Activated naive CD4-positive, alpha-beta T cell treated with anti-CD3 and anti-CD28 coated beads, Interleukin-2, amount 10 ng/mL, durations not matched to agents 7 days and 5 days (primary cell): Measurements from ENCODE around the gene MED25.
A peak's percentile ranks its signal among the peaks of the same experiment; 100 is the strongest.

Experiments used
- CTCF ChIA-PET: fragments of 350-600 bp; sonication (Branson Sonifier 250); formaldehyde crosslinking; loops from one replicate; lab custom pipeline; 2021; ENCODE audit warnings: antibody characterized with exemption; lab: Charles Lee
- DNase-seq: peaks from one replicate; pipeline ENCODE4 v3.0.0-alpha.2; 2020
- H3K27ac Mint-ChIP-seq: one replicate; pipeline ENCODE4 v1.8.0; 2021; ENCODE audit warnings: mild to moderate bottlenecking, moderate library complexity, mixed read lengths
- H3K27me3 Mint-ChIP-seq: one replicate; pipeline ENCODE4 v1.8.0; 2021; ENCODE audit warnings: mild to moderate bottlenecking, mixed read lengths
- H3K36me3 Mint-ChIP-seq: one replicate; pipeline ENCODE4 v1.8.0; 2021; ENCODE audit warnings: mixed read lengths
- H3K4me1 Mint-ChIP-seq: one replicate; pipeline ENCODE4 v1.8.0; 2021; ENCODE audit warnings: mixed read lengths
- H3K4me3 Mint-ChIP-seq: one replicate; pipeline ENCODE4 v1.8.0; 2021; ENCODE audit warnings: mild to moderate bottlenecking, moderate library complexity, mixed read lengths
- H3K9me3 Mint-ChIP-seq: one replicate; pipeline ENCODE4 v1.8.0; 2021; ENCODE audit warnings: mixed read lengths

The MED25 gene

DNA sequence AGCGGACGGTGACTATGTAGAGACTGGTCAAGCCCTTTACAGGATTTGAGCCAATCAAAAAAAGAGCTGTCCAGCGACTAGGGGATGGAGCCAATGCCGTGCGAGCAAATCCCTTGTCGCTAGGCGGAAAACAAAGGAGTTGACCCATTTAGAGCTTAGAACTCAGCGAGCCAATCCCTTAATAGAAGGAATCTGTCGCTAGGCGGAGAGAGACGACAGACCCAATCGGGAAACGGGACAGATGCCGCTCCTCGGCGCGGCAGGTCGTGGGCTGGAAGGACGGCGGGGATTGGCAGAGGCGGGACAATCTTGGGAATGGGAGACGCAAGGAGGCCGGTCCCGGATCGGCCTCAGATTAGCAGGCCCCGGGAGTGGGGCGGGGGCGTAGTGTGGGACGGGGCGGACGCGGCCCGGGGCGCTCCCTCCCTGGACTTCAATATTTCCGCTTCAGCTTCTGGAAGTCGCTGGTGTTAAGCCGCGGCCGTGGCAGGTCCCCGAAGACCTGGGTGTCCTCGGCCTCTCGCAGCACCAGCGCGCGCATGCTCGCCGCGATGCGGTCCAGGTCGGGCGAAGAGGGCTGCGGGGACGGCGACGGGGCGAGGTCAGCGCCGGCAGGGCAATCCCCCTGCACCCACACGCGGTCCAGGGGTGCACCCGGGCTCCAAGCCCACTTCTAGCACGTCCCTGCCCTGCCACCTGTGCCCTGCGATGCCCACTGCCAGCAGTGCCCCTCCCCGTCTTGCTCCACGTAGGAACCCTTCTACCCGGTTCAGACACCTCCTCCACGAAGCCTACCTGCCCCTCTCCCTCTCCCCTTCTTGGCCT lies 51.6 kb downstream of the MED25 start:
- Mint-ChIP-seq H3K27me3 (no peaks in the 10 kb centered on the region), H3K27ac (no peak overlapping the region), H3K4me1 (peaks cover 46% of the 10 kb centered on the region), H3K4me3 (no peak overlapping the region), H3K9me3 (no peaks in the 10 kb centered on the region), H3K36me3 (peaks cover 23% of the 10 kb centered on the region)
- DNase-seq = peak; percentile 94
- CTCF ChIA-PET = interaction anchor here (1.1 kb wide), 1 partner anchor 26 kb away, joined by 3 read pairs; no protein-coding TSS in a partner anchor

DNA sequence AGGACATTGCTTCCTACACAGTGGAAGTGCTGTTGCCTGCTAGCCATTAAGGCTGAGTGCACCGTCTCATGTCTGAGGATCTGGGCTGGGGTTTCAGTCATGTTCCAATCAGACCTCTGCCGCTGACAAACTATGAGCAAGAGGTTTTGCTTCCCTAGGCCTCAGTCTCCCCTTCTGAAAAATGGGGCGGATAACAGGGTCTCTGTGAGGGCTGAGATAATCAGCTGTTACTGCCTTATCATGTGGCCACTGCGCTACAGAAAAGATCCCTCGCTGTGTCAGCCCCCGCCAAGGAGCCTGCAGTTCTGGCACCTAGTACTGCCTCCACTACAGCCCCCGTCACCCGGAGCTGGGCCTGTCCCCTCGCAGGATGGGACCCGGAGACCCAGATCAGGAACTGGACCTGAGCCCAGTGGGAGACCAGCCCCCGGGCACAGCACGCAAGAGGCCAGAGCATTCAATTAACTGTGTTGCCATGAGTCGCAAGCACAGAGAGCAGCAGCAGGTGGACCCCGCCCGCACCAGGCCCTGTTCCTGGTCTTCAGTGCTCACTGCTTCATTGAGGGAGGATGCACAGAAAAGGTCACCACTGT lies 52.3 kb downstream of the MED25 start:
- Mint-ChIP-seq H3K27ac (no peak overlapping the region), H3K9me3 (no peaks in the 10 kb centered on the region), H3K4me1 (peaks cover 45% of the 10 kb centered on the region), H3K4me3 (no peak overlapping the region), H3K27me3 (no peaks in the 10 kb centered on the region), H3K36me3 (peaks cover 18% of the 10 kb centered on the region)
- no peak for DNase-seq
- CTCF ChIA-PET = no interaction called here

DNA sequence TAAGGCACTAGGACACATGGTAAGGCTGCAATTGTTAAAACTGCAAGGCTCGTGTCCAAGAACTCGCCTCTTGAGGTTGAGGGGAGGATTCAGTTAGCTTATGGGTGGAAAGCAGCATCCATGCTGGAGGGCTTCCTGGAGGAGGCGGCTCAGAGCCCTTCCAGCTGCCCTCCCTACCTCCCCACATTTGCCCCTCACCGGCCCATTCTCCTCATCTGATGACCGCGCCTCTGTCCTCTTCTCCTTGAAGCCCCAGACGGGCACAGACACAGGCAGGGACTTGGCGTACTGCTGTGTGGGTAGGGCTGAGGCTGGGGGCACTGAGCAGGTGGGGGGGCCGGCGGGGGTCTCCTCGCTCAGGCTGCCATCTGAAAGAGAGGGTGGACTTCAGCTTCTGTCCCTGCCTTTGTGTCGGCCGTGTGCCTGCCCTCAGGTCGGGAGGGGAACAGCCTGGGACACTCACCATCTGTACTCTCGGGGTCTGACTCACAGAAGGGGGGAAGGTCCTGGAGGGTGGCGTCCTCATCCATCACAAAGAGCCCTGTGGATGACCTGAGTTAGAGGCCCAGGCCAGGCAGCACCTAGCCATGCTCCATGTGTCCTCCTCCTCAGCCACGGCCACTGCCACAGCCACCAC lies 53.4 kb downstream of the MED25 start:
- H3K27me3 Mint-ChIP-seq = no peaks in the 10 kb centered on the region

DNA sequence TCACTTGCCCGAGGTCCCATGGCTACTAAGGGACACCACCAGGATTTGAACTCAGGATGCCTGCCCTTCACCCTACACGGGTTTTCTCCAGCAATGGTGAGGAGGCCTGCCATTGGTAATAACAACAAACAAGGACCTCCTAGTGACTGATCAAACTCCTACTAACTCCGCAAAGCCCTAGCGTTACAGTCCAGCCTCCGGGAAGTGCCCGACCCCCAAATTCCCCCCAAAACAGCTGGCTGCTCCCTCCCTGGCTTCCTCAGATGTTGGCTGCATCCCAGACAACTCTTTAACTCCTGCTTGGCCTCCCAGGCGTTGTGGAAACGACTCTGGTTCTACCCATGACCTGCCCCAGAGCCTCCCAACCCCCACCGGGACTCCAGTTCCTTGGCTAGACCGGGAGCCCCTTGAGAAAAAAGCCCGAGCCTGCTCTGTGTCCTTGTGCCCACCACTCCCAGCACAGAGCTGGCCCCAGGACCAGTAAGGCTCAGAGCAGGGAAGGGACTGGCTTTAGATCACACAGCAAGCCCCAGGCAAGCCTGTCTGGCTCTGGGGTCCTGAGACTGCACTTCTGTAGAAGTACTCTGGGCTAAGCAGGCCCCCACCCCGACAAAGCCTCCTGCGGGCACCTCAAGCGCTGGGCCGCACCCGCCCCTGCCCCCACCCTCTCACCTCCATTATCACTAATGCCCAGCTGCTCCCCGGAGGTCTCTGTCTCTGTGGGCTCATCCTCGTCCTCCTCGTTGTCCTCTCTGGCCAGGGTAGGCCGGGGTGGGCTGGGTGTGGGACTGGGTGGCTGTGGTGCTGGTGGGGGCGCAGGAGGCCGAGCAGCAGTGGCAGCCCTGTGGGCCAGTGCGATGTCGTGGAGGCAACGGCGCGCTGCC lies 54.4 kb downstream of the MED25 start:
- DNase-seq = no peak
- no peak overlapping the region for H3K27ac Mint-ChIP-seq
- H3K4me3 Mint-ChIP-seq = no peak overlapping the region
- no peaks in the 10 kb centered on the region for H3K9me3 Mint-ChIP-seq
- peaks cover 8% of the 10 kb centered on the region for H3K36me3 Mint-ChIP-seq
- CTCF ChIA-PET = no interaction called here
- peaks cover 30% of the 10 kb centered on the region for H3K4me1 Mint-ChIP-seq
- no peaks in the 10 kb centered on the region for H3K27me3 Mint-ChIP-seq

More for the DNA sequence above, 53.4 kb downstream of the MED25 start:
- Mint-ChIP-seq H3K4me3 (peak overlapping the region; percentile 20), H3K36me3 (peaks cover 12% of the 10 kb centered on the region), H3K9me3 (no peaks in the 10 kb centered on the region), H3K27ac (peak overlapping the region; percentile 33), H3K4me1 (peaks cover 37% of the 10 kb centered on the region)
- CTCF ChIA-PET = no interaction called here
- no peak for DNase-seq

DNA sequence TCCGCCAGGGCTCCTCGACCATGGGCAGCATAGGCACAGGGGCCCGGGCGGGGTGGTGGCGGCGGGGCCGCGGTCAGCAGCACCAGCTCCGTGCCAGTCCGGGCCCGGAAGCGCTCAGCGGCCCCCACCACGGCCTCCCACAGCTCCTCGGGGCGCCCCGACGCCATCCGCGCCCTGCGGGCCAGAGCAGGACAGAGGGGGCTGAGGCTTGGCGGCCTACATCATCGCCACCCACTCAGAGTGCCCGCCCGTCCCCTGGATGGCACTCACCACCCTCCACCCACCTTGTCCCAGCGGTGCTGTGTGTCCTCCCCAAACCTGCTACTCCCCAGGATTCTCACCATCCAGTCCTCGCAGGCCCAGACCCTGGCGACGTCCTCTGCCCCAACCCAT lies 55.0 kb downstream of the MED25 start:
- DNase-seq = no peak
- no peaks in the 10 kb centered on the region for H3K9me3 Mint-ChIP-seq
- H3K4me1 Mint-ChIP-seq = peaks cover 33% of the 10 kb centered on the region
- no peaks in the 10 kb centered on the region for H3K27me3 Mint-ChIP-seq
- CTCF ChIA-PET = no interaction called here
- no peak overlapping the region for H3K4me3 Mint-ChIP-seq
- peaks cover 11% of the 10 kb centered on the region for H3K36me3 Mint-ChIP-seq
- H3K27ac Mint-ChIP-seq = no peak overlapping the region

DNA sequence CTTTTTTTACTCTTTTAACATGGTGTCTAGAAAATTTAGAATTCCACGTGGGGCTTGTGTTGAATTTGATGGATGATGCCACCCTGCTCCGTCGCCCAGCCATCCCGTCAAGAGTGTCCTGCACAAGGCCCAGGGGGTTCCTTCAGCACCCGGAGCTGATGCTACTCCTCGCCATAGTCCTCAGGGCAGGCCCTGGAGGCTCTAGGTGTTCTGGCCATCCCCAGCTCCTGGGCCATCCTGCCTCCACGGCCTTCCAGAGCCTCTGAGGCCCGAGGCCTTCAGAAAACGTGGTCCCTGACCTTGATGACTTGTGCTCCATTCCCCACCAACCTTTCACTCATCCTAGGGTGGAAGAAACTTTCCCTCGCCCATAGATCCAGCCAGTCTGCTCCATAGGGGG lies 55.7 kb downstream of the MED25 start:
- no peak overlapping the region for H3K27ac Mint-ChIP-seq
- H3K36me3 Mint-ChIP-seq = peaks cover 14% of the 10 kb centered on the region
- peaks cover 39% of the 10 kb centered on the region for H3K4me1 Mint-ChIP-seq
- no peaks in the 10 kb centered on the region for H3K9me3 Mint-ChIP-seq
- H3K27me3 Mint-ChIP-seq = no peaks in the 10 kb centered on the region
- CTCF ChIA-PET = no interaction called here
- no peak for DNase-seq
- H3K4me3 Mint-ChIP-seq = no peak overlapping the region

DNA sequence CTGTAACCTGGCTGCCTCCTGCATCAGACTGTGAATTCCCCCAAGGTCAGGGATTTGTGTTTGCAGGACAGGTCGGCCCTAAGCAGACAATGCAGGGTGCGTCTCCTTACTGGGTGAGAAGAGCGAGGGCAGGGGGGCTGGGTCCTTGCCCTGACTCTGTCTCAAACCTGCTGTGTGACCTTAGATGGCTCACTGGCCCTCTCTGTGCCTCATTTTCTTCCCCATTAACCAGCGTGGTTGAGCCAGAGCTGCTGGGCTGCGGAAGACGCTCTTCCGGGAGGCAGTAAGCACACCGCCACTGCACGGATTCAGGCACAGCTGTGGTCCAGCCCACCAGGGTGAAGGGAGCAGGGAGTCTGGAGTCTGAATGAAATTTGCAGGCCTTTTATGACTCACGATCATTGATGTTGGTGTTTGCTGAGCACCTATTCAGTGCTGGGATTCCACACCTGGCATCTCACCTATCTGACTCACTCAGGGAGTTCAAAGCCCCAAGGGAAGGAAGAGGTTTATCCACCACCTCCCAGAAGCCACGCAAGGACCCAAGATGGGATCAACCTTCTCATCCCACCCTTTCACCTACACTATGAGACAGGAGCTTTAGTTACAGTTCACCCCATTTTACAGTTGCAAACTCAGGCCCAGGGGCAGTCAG lies 56.5 kb downstream of the MED25 start:
- H3K27me3 Mint-ChIP-seq = no peaks in the 10 kb centered on the region
- H3K27ac Mint-ChIP-seq = no peak overlapping the region
- H3K36me3 Mint-ChIP-seq = peaks cover 21% of the 10 kb centered on the region
- CTCF ChIA-PET = no interaction called here
- H3K4me3 Mint-ChIP-seq = no peak overlapping the region
- DNase-seq = no peak
- no peaks in the 10 kb centered on the region for H3K9me3 Mint-ChIP-seq
- H3K4me1 Mint-ChIP-seq = peaks cover 45% of the 10 kb centered on the region

DNA sequence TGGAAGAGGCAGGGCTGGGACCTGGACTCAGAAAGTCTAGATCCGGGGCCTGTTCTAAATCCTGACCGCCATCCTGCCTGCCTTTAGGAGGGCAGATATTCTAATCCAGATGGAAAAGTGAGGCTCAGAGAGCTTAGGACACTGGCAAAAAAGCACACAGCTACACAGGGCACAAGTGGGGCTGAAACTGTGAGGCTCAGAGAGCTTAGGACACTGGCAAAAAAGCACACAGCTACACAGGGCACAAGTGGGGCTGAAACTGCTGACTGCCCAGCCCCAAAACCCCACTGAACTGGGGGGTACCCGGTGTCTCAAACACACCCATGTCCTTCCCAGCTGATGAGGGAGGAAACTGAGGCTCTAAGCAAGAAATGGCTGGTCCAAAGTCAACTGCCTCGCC lies 57.1 kb downstream of the MED25 start:
- Mint-ChIP-seq H3K27me3 (no peaks in the 10 kb centered on the region), H3K4me1 (peaks cover 43% of the 10 kb centered on the region), H3K9me3 (no peaks in the 10 kb centered on the region), H3K27ac (no peak overlapping the region), H3K36me3 (peaks cover 23% of the 10 kb centered on the region), H3K4me3 (no peak overlapping the region)
- no peak for DNase-seq
- CTCF ChIA-PET = no interaction called here

DNA sequence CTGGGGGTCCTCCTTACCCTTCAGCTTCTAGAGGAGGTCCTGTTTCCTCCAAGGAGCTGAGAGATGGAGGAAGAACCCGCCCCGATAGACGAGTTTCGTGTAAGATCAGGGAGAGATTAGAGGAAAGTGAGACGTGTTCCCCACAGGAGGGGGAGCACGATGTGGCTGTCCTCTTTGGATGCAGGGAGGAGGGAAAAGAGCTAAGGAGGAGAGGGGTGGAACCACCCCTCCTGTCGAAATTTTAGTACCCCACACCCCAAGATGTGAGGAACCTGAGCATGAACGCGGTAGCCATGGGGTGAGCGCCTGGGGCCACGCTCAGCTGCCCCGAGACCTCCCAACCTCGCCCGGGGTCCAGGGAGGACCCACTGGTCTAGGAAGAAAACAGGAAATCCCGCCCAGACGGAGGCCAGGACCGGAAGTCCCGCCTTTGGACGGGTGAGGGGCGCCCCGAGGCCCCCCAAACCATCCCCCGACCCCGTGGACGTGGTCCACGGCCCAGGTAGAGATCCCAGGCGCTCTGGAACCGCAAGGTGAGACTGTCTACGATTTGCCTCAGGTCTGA lies 57.9 kb downstream of the MED25 start:
- no peaks in the 10 kb centered on the region for H3K27me3 Mint-ChIP-seq
- CTCF ChIA-PET = no interaction called here
- H3K4me1 Mint-ChIP-seq = peaks cover 37% of the 10 kb centered on the region

DNA sequence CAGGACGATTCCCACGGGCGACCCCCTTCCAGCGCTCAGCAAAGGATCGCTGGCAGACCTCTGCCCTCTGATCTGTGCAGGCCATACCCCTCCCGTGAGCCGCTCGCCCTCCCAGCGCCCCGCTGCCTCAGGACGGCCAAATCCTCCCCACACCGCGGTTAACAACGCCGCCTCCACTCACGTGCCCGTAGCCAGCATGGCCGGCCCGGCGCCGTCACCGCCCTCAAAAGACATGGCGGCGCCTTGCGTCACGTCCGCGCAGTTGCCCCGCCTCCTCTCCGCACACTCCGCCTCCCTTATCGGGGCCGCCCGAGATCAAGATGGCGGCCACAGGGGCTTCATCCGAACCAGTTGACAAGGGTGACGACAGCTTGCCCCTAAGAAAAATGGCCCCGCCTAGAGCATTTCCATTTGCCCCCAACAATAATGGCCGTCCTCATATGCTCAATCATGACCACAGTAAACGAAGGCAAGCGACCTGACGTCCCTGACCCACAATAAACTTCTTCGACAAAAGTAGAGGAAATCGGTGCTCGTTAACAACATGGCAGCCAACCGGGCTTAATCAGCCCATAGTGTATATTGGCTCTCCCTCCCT lies 58.4 kb downstream of the MED25 start:
- Mint-ChIP-seq H3K27me3 (no peaks in the 10 kb centered on the region), H3K27ac (no peak overlapping the region), H3K9me3 (no peaks in the 10 kb centered on the region), H3K4me3 (no peak overlapping the region), H3K36me3 (peaks cover 25% of the 10 kb centered on the region), H3K4me1 (peaks cover 37% of the 10 kb centered on the region)
- DNase-seq = peak; percentile 98
- CTCF ChIA-PET = interaction anchor here (0.8 kb wide), 1 partner anchor 159 kb away, joined by 4 read pairs; no protein-coding TSS in a partner anchor

More for the DNA sequence above, 57.9 kb downstream of the MED25 start:
- peak; percentile 78 for DNase-seq
- Mint-ChIP-seq H3K9me3 (no peaks in the 10 kb centered on the region), H3K4me3 (no peak overlapping the region), H3K36me3 (peaks cover 23% of the 10 kb centered on the region), H3K27ac (no peak overlapping the region)

DNA sequence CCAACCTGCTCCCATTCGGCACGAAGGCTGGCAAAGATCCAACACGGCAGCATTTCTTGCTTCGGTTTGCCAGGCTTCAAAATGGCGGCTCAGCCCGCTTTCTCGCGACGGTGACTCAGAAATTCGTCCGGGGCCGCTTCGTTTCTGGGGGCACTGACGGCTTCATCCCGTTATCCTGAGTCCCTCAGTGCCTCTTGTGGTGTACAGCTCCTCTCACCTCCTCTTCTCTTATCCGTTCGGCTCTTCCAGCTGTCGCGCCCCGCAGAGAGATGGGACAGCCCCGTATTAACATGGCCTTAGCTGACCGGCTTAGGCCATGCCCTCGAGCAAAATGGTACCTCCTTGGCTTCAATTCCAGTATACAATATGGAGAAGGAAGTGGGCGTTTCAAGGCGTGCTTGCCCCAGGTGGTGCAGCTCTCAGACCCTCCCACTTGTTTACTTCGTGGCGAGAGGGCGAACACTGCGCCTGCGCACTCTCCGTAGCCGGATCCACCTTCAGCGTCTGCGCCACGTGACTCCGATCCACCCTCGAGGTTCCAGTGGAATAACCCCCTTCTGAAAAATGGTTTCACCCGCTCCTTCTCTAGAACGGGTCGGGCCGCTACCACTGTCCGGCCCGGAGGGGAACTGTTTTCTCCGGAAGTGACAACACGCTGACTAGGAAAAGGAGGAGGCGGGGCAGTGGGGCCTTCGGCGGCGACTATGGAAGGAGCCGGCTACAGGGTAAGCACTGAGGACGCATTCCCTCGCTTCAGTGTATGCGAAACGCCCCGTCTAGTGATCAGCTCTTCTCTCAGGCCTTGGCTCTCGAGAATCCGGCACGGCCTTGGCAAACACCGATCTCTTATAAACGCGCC lies 59.2 kb downstream of the MED25 start, which contains the start of the genes AKT1S1 and TBC1D17:
Gene AKT1S1 (minus strand): TSS at position 336 of the 859 bp plus-strand sequence. CDS start 4,060 bp downstream, outside the sequence.
Gene TBC1D17 (plus strand): TSS at position 683 of the 859 bp plus-strand sequence. CDS start 22 bp downstream, at position 705.
- peaks cover 27% of the 10 kb centered on the region for H3K36me3 Mint-ChIP-seq
- H3K9me3 Mint-ChIP-seq = no peaks in the 10 kb centered on the region
- no peak within 1 kb of the TSS for H3K4me3 Mint-ChIP-seq
- H3K4me1 Mint-ChIP-seq = peaks cover 30% of the 10 kb centered on the region
- peak; percentile 99 for DNase-seq
- H3K27me3 Mint-ChIP-seq = no peaks in the 10 kb centered on the region
- CTCF ChIA-PET = interaction anchor here (0.8 kb wide), 1 partner anchor 160 kb away, joined by 4 read pairs; no protein-coding TSS in a partner anchor
- H3K27ac Mint-ChIP-seq = no peak within 1 kb of the TSS
